Endothelial cell of umbilical vein (primary cell): ENCODE results near the gene SVOP. TPM values are rescaled to one million over a fixed set of nuclear protein-coding genes. Genes with fewer than 3 reads are reported as not detected.
"Not testable (repeated sequence)": the region's sequence is repeated elsewhere in the genome, so short reads cannot be mapped to it uniquely, and the experiment has no call there.

ENCODE experiments used
- BruUV-seq: library from RNA; stranded (reverse); fragments of 400-500 nt; replicated peaks from 2 replicates; lab custom pipeline; 2021; lab: Mats Ljungman, UMichigan
- CTCF ChIA-PET: fragments of 300-600, 350-600 bp; sonication (Branson Sonifier 250); formaldehyde crosslinking; loops from one replicate; lab custom pipeline; 2021; ENCODE audit warnings: antibody characterized with exemption, inconsistent platforms; lab: Charles Lee
- POLR2A ChIA-PET: fragments of 300-600, 350-600 bp; sonication (Branson Sonifier 250); formaldehyde crosslinking; loops from one replicate; lab custom pipeline; 2021; ENCODE audit warnings: antibody characterized with exemption, inconsistent platforms; lab: Charles Lee
- DNase-seq: peaks from one replicate; pipeline ENCODE4 v3.0.0-alpha.2; 2011; ENCODE audit warnings: low read depth, low spot score
- FAIRE-seq: peaks from 2 replicates; lab custom pipeline; 2011; peaks lifted over from hg19 to GRCh38; lab: Jason Lieb, UNC
- H2AFZ ChIP-seq: 2 replicates; pipeline ENCODE4 v1.6.0; 2012; ENCODE audit warnings: low read depth, low read length, control low read depth, inconsistent platforms
- H3K27ac ChIP-seq: 2 replicates; pipeline ENCODE4 v1.5.1; 2011; ENCODE audit warnings: low read depth, mild to moderate bottlenecking, control low read depth, low read length, moderate library complexity; ENCODE audit not compliant: insufficient read depth
- H3K27me3 ChIP-seq, 2 experiments: 2 replicates each; pipeline versions ENCODE4 v1.6.0 to v1.6.1; 2011; ENCODE audit warnings: low read length in 2 of 2, mixed read lengths in 1 of 2; ENCODE audit not compliant: control insufficient read depth in 2 of 2, insufficient read depth in 2 of 2
- H3K36me3 ChIP-seq, 2 experiments: 2 replicates in 1 of 2; 3 replicates in 1 of 2; pipeline ENCODE4 v1.5.1; 2011; ENCODE audit warnings: low read length in 2 of 2, mild to moderate bottlenecking in 1 of 2, moderate library complexity in 1 of 2; ENCODE audit not compliant: control insufficient read depth in 2 of 2, insufficient read depth in 2 of 2; ENCODE audit errors: extremely low read depth in 1 of 2
- H3K4me1 ChIP-seq: 3 replicates; pipeline ENCODE4 v1.5.1; 2011; ENCODE audit warnings: mild to moderate bottlenecking, low read length; ENCODE audit not compliant: control insufficient read depth, insufficient read depth; ENCODE audit errors: extremely low read depth
- H3K4me2 ChIP-seq: 2 replicates; pipeline ENCODE4 v1.6.1; 2011; ENCODE audit warnings: low read length, control low read depth, mixed read lengths; ENCODE audit not compliant: insufficient read depth
- H3K4me3 ChIP-seq, 3 experiments: fragments of 200-600 bp in 1 of 3; sonication (generic), shearing (Covaris generic) in 1 of 3; replicated peaks in 1 of 3; 2 replicates each; pipeline ENCODE4 v1.5.1; 2011 to 2016; ENCODE audit warnings: control low read depth in 3 of 3, low read length in 3 of 3, mild to moderate bottlenecking in 2 of 3, inconsistent platforms in 1 of 3, low read depth in 1 of 3, moderate library complexity in 1 of 3; ENCODE audit not compliant: insufficient read depth in 1 of 3
- H3K79me2 ChIP-seq: 2 replicates; pipeline ENCODE4 v1.6.0; 2012; ENCODE audit warnings: low read length, inconsistent platforms; ENCODE audit not compliant: control insufficient read depth, insufficient read depth
- H3K9ac ChIP-seq: replicated peaks from 2 replicates; pipeline ENCODE3; 2011; ENCODE audit warnings: low read length, control low read depth; ENCODE audit not compliant: insufficient read depth; ENCODE audit errors: extremely low read depth
- H3K9me1 ChIP-seq: replicated peaks from 3 replicates; pipeline ENCODE4 v1.6.0; 2011; ENCODE audit warnings: mild to moderate bottlenecking, low read length; ENCODE audit not compliant: control insufficient read depth, insufficient read depth; ENCODE audit errors: extremely low read depth
- H3K9me3 ChIP-seq: replicated peaks from 2 replicates; pipeline ENCODE4 v1.5.1; 2012; ENCODE audit warnings: low read length, inconsistent platforms; ENCODE audit not compliant: control insufficient read depth, insufficient read depth
- H4K20me1 ChIP-seq: replicated peaks from 2 replicates; pipeline ENCODE3; 2011; ENCODE audit warnings: mild to moderate bottlenecking, low read length; ENCODE audit not compliant: control insufficient read depth, insufficient read depth; ENCODE audit errors: extremely low read depth
- FOS ChIP-seq: IDR thresholded peaks from 2 replicates; pipeline ENCODE4 v1.6.1; 2011; ENCODE audit warnings: mild to moderate bottlenecking, low read length, moderate library complexity, borderline replicate concordance; ENCODE audit not compliant: insufficient read depth
- JUN ChIP-seq: IDR thresholded peaks from 2 replicates; pipeline ENCODE4 v1.6.1; 2011; ENCODE audit warnings: borderline replicate concordance, low read depth; ENCODE audit not compliant: insufficient read length, insufficient read depth
- dilution Hi-C: fragments of 300-500 bp; cut with MboI; formaldehyde crosslinking; loops from one replicate; pipeline ENCODE4 v1.15.0; 2019; ENCODE audit warnings: low sequenced_read_pairs; ENCODE audit not compliant: extremely low pct_ligation_motif_present
- intact Hi-C: fragments of 100-400 bp; cut with micrococcal nuclease; formaldehyde crosslinking; loops from one replicate; pipeline ENCODE4 v1.10.0; 2022
- polyA plus RNA-seq, 4 experiments: library from polyadenylated mRNA; depleted of rRNA in 3 of 4; stranded (reverse) in 3 of 4; unstranded in 1 of 4; fragments of >200 nt; gene quantifications; 2 replicates each; pipeline versions ENCODE4 v1.2.1 to v1.2.3, GENCODE V29; 2011 to 2012; ENCODE audit warnings: missing spikeins in 1 of 4
- total RNA-seq: library from RNA; stranded (reverse); gene quantifications from 2 replicates; pipeline ENCODE4 v1.2.3, GENCODE V29; 2021

SVOP gene
- total and polyA plus RNA-seq, 2 donors (not counting 3 experiments of a cell fraction or from before 2014, with no cell fraction given) = not detected

DNA sequence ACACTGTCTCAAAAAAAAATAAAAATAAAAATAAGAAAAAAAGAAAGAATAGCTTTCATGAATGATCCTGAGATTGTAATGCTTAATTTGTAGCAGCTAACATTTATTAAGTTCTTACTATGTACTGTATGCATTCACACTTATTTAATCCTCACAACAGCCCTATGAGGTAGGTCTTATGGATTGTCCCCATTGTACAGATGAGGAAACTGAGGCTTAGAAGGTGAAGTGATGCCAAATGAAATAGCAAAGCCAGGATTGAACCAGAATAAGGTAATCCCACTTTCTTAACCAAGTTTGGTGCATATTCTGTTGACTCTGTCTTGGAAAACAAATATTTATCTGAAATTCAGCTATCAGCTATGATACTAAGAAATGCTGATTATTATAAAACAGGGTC is 33.7 kb upstream of the SVOP start:
- Histone ChIP-seq H3K9ac (no peak overlapping the region), H3K9me3 (no peaks in the 10 kb centered on the region), H3K27me3 (no peaks in the 10 kb centered on the region), H2AFZ (no peak overlapping the region), H4K20me1 (no peaks in the 10 kb centered on the region), H3K36me3 (peaks cover 0 to 4% of the 10 kb centered on the region in 2 experiments), H3K4me2 (no peak overlapping the region), H3K4me1 (peaks cover 10% of the 10 kb centered on the region), H3K27ac (no peak overlapping the region), H3K4me3 (no peak overlapping the region), H3K79me2 (no peaks in the 10 kb centered on the region), H3K9me1 (no peaks in the 10 kb centered on the region)
- ChIA-PET POLR2A (no interaction called here), CTCF (interaction anchor here (1.0 to 1.2 kb wide), 2 partner anchors 58 to 489 kb away, joined by 3 read pairs; no protein-coding TSS in a partner anchor)
- DNase-seq (no peak), FAIRE-seq (no peak)
- intact Hi-C loops = no loop called here
- TF ChIP-seq FOS (no peak), JUN (no peak)
- BruUV-seq = no TSS peak
- dilution Hi-C loops = no loop called here

DNA sequence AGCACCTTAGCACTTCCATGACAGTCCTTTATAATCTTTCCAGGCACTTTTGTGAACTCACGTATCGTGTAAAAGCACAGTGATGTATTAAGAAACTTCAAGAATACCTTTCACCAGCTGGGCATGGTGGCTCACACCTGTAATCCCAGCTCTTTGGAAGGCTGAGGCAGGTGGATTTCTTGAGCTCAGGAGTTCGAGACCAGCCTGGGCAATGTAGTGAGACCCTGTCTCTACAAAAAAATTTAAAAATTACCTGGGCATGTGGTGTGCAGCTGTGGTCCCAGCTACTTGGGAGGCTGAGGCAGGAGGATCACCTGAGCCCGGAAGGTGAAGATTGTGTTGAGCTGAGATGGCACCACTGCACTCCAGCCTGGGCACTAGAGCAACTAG is 33.3 kb upstream of the SVOP start:
- H4K20me1 ChIP-seq, H3K4me2 ChIP-seq, H3K4me3 ChIP-seq, BruUV-seq, dilution Hi-C loops, H3K27me3 ChIP-seq, H3K36me3 ChIP-seq, H3K9me1 ChIP-seq, H3K79me2 ChIP-seq, H3K4me1 ChIP-seq, H3K9ac ChIP-seq, DNase-seq, H3K9me3 ChIP-seq, FAIRE-seq, H3K27ac ChIP-seq, intact Hi-C loops, H2AFZ ChIP-seq: not testable (repeated sequence)
- ChIA-PET CTCF (interaction anchor here (1.2 kb wide), 1 partner anchor 58 kb away, joined by 3 read pairs; no protein-coding TSS in a partner anchor), POLR2A (interaction anchor here (0.6 kb wide), 1 partner anchor 362 kb away, joined by 4 read pairs; no protein-coding TSS in a partner anchor)
